Neural cell (in vitro differentiated cells): ENCODE data around the gene SPATA31D4. TPM values are rescaled to one million over a fixed set of nuclear protein-coding genes. Genes with fewer than 3 reads are reported as not detected.

Experiments
- H2AFZ ChIP-seq: fragments of 200-600, 300-800 bp; sonication (generic), shearing (Covaris generic); 2 replicates; pipeline ENCODE4 v1.6.0; 2014; ENCODE audit warnings: low read depth, mild to moderate bottlenecking, antibody characterized with exemption, low read length, moderate library complexity
- H3F3A ChIP-seq: fragments of 200-600 bp; shearing (Covaris generic); 2 replicates; pipeline ENCODE4 v1.6.1; 2016; ENCODE audit warnings: mild to moderate bottlenecking, moderate library complexity, mixed read lengths, antibody characterized with exemption, low read length; ENCODE audit not compliant: insufficient read depth, poor library complexity, severe bottlenecking
- H3K27ac ChIP-seq: fragments of 200-600, 300-800 bp; sonication (generic), shearing (Covaris generic); 2 replicates; pipeline ENCODE4 v1.5.1; 2014; ENCODE audit warnings: mild to moderate bottlenecking, low read length, moderate library complexity
- H3K27me3 ChIP-seq: fragments of 300-800, 200-600 bp; sonication (generic), shearing (Covaris generic); 2 replicates; pipeline ENCODE4 v1.6.0; 2014; ENCODE audit warnings: mild to moderate bottlenecking, low read depth, low read length, moderate library complexity; ENCODE audit not compliant: insufficient read depth
- H3K36me3 ChIP-seq: fragments of 300-800, 200-600 bp; sonication (generic), shearing (Covaris generic); 2 replicates; pipeline ENCODE4 v1.5.1; 2014; ENCODE audit warnings: mild to moderate bottlenecking, antibody characterized with exemption, low read length, moderate library complexity; ENCODE audit not compliant: insufficient read depth
- H3K4me2 ChIP-seq: fragments of 300-800, 200-600 bp; sonication (generic), shearing (Covaris generic); 2 replicates; pipeline ENCODE4 v1.6.0; 2014; ENCODE audit warnings: mild to moderate bottlenecking, low read length
- H3K4me3 ChIP-seq: fragments of 300-800, 200-600 bp; sonication (generic), shearing (Covaris generic); 2 replicates; pipeline ENCODE4 v1.5.1; 2014; ENCODE audit warnings: mild to moderate bottlenecking, low read length, moderate library complexity
- H3K79me2 ChIP-seq: fragments of 200-600 bp; shearing (Covaris generic); replicated peaks from 2 replicates; pipeline ENCODE4 v1.6.0; 2014; ENCODE audit warnings: mild to moderate bottlenecking, low read length, moderate library complexity; ENCODE audit not compliant: insufficient read depth
- H3K9ac ChIP-seq: fragments of 300-800, 200-600 bp; sonication (generic), shearing (Covaris generic); 2 replicates; pipeline ENCODE4 v1.6.1; 2016; ENCODE audit warnings: mild to moderate bottlenecking, low read length, mixed read lengths
- H3K9me2 ChIP-seq: fragments of 200-600 bp; shearing (Covaris generic); 2 replicates; pipeline ENCODE4 v1.6.1; 2016; ENCODE audit warnings: mild to moderate bottlenecking, low read length, mixed read lengths; ENCODE audit not compliant: insufficient read depth
- H3K9me3 ChIP-seq: fragments of 200-600, 300-800 bp; sonication (generic), shearing (Covaris generic); 2 replicates; pipeline ENCODE4 v1.6.1; 2016; ENCODE audit warnings: mild to moderate bottlenecking, mixed run types, low read length, moderate library complexity, mixed read lengths
- H4K20me1 ChIP-seq: fragments of 200-600 bp; shearing (Covaris generic); 2 replicates; pipeline ENCODE4 v1.6.1; 2016; ENCODE audit warnings: mild to moderate bottlenecking, mixed run types; ENCODE audit not compliant: insufficient read depth
- EP300 ChIP-seq: fragments of 450-650 bp; conservative IDR thresholded peaks from 2 replicates; pipeline ENCODE4 v1.6.1; 2014; ENCODE audit warnings: antibody characterized with exemption, mild to moderate bottlenecking, moderate library complexity; ENCODE audit not compliant: poor library complexity, severe bottlenecking
- EZH2 ChIP-seq: fragments of 200-600, 300-800 bp; shearing (Covaris generic), sonication (generic); IDR thresholded peaks from 2 replicates; pipeline ENCODE4 v1.6.1; 2014; ENCODE audit warnings: antibody characterized with exemption, low read length, borderline replicate concordance, mild to moderate bottlenecking; ENCODE audit not compliant: insufficient read depth, poor library complexity, severe bottlenecking
- MXI1 ChIP-seq: fragments of 450-650 bp; conservative IDR thresholded peaks from 2 replicates; pipeline ENCODE4 v1.6.1; 2014; ENCODE audit warnings: antibody characterized with exemption, mild to moderate bottlenecking; ENCODE audit not compliant: poor library complexity, severe bottlenecking
- POLR2AphosphoS5 ChIP-seq: IDR thresholded peaks from 2 replicates; pipeline ENCODE4 v1.6.1; 2012
- RAD21 ChIP-seq: fragments of 450-650 bp; conservative IDR thresholded peaks from 2 replicates; pipeline ENCODE4 v1.6.1; 2014; ENCODE audit warnings: antibody characterized with exemption, mild to moderate bottlenecking, moderate library complexity
- SMC3 ChIP-seq: fragments of 450-650 bp; conservative IDR thresholded peaks from 2 replicates; pipeline ENCODE4 v1.6.1; 2014; ENCODE audit warnings: antibody characterized with exemption, mild to moderate bottlenecking, moderate library complexity; ENCODE audit not compliant: poor library complexity
- TAF1 ChIP-seq: IDR thresholded peaks from 2 replicates; pipeline ENCODE4 v1.6.1; 2012; ENCODE audit warnings: low read depth
- polyA plus RNA-seq: library from polyadenylated mRNA; depleted of rRNA; stranded (reverse); fragments of >200 nt; gene quantifications from 2 replicates; pipeline ENCODE4 v1.2.3, GENCODE V29; 2014
- TF ChIP-seq, protein P1 (sequence below): IDR thresholded peaks from 2 replicates; pipeline ENCODE4 v1.6.1; 2012; ENCODE audit warnings: borderline replicate concordance
- TF ChIP-seq, protein P2 (sequence below): fragments of 450-650 bp; IDR thresholded peaks from 2 replicates; pipeline ENCODE4 v1.5.1; 2014; ENCODE audit warnings: antibody characterized with exemption, mild to moderate bottlenecking, moderate library complexity; ENCODE audit not compliant: poor library complexity, severe bottlenecking

SPATA31D4 gene
- polyA plus RNA-seq, 1 donor from 2014 or later: not detected

DNA sequence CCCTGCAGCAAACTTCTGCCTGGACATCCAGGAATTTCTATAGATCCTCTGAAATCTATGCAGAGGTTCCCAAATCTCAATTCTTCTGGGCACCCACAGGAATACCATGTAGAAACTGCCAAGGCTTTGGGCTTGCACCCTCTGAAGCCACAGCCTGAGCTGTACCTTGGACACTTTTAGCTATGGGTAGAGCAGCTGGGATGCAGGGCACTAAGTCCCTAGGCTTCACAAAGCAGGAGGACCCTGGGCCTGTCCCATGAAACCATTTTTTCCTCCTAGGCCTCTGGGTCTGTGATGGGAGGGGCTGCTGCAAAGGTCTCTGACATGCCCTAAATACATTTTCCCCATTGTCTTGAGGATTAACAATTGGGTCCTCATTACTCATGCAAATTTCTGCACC is 27.4 kb downstream of the SPATA31D4 start:
- Histone ChIP-seq H3K36me3 (no peaks in the 10 kb centered on the region), H2AFZ (no peak overlapping the region), H3K79me2 (no peaks in the 10 kb centered on the region), H3F3A (no peaks in the 10 kb centered on the region), H3K9me2 (no peaks in the 10 kb centered on the region), H3K4me3 (no peak overlapping the region), H3K4me2 (no peak overlapping the region), H3K27ac (no peak overlapping the region), H3K27me3 (no peaks in the 10 kb centered on the region), H3K9me3 (peaks cover 6% of the 10 kb centered on the region), H4K20me1 (no peaks in the 10 kb centered on the region), H3K9ac (no peak overlapping the region)
- TF ChIP-seq EZH2 (no peak), RAD21 (no peak), EP300 (no peak), MXI1 (no peak), SMC3 (no peak), TAF1 (no peak), POLR2AphosphoS5 (no peak)
- TF ChIP-seq, protein P1, sequence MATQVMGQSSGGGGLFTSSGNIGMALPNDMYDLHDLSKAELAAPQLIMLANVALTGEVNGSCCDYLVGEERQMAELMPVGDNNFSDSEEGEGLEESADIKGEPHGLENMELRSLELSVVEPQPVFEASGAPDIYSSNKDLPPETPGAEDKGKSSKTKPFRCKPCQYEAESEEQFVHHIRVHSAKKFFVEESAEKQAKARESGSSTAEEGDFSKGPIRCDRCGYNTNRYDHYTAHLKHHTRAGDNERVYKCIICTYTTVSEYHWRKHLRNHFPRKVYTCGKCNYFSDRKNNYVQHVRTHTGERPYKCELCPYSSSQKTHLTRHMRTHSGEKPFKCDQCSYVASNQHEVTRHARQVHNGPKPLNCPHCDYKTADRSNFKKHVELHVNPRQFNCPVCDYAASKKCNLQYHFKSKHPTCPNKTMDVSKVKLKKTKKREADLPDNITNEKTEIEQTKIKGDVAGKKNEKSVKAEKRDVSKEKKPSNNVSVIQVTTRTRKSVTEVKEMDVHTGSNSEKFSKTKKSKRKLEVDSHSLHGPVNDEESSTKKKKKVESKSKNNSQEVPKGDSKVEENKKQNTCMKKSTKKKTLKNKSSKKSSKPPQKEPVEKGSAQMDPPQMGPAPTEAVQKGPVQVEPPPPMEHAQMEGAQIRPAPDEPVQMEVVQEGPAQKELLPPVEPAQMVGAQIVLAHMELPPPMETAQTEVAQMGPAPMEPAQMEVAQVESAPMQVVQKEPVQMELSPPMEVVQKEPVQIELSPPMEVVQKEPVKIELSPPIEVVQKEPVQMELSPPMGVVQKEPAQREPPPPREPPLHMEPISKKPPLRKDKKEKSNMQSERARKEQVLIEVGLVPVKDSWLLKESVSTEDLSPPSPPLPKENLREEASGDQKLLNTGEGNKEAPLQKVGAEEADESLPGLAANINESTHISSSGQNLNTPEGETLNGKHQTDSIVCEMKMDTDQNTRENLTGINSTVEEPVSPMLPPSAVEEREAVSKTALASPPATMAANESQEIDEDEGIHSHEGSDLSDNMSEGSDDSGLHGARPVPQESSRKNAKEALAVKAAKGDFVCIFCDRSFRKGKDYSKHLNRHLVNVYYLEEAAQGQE: no peak
- TF ChIP-seq, protein P2, sequence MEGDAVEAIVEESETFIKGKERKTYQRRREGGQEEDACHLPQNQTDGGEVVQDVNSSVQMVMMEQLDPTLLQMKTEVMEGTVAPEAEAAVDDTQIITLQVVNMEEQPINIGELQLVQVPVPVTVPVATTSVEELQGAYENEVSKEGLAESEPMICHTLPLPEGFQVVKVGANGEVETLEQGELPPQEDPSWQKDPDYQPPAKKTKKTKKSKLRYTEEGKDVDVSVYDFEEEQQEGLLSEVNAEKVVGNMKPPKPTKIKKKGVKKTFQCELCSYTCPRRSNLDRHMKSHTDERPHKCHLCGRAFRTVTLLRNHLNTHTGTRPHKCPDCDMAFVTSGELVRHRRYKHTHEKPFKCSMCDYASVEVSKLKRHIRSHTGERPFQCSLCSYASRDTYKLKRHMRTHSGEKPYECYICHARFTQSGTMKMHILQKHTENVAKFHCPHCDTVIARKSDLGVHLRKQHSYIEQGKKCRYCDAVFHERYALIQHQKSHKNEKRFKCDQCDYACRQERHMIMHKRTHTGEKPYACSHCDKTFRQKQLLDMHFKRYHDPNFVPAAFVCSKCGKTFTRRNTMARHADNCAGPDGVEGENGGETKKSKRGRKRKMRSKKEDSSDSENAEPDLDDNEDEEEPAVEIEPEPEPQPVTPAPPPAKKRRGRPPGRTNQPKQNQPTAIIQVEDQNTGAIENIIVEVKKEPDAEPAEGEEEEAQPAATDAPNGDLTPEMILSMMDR: no peak

DNA sequence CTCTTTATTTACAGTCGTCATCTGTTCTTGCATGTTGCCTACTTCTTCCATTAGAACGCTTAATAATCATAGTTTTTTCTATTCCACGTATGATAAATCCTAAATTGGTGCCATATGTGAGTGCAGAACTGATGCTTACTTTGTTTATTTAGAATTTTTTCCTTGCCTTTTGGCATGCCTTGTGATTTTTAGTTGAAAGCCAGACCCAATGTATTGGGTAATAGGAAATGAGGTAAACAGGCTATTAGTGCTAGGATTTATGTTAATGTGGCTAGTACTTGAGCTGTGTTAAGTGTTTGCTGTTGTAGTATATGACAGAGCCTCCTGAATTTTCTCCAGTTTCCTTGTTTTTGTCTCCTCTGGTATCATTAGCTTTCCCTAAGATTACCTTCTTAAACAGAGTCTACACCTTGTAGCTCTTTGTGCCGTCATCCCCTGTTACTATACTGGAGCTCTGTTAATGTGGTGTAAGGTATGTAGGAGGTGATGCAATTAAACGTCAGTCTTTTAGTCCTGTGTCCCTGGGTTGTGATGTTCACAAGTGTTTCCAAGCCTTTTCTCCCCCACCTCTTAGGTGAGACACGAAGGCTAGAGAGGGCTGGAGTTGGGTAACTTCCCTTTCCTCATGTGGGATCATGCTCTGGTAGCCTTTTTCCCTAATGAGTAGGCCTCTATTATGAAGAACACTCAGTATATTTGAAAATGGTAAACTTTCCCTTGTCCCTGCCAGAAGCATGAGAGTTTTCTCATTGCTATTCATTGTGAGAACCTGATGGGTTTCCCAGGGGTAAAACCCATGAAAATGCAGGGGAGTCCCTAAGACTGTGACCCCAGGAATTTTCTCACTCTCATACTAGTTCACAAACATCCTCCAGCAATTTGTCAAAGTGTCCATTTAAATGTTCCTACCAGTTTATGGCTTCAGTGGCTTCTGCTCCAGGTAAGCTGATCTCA is 36.3 kb downstream of the SPATA31D4 start:
- Histone ChIP-seq H3K9me3 (no peaks in the 10 kb centered on the region), H3K9me2 (no peaks in the 10 kb centered on the region), H3K27ac (no peak overlapping the region), H2AFZ (no peak overlapping the region), H3K36me3 (no peaks in the 10 kb centered on the region), H3K9ac (no peak overlapping the region), H4K20me1 (no peaks in the 10 kb centered on the region), H3K4me2 (no peak overlapping the region), H3K79me2 (no peaks in the 10 kb centered on the region), H3K4me3 (no peak overlapping the region), H3F3A (no peaks in the 10 kb centered on the region), H3K27me3 (no peaks in the 10 kb centered on the region)
- TF ChIP-seq POLR2AphosphoS5 (no peak), SMC3 (no peak), RAD21 (no peak), EZH2 (no peak), TAF1 (no peak), MXI1 (no peak), EP300 (no peak)
- TF ChIP-seq, protein P2: no peak
- TF ChIP-seq, protein P1: no peak
